WTC11 (cell line): ENCODE results near the gene CRTAP. TPM values are rescaled to one million over a fixed set of nuclear protein-coding genes. Genes with fewer than 3 reads are reported as not detected.

Experiments used
- ATAC-seq: fragments of 200-7000 bp; cut with Tn5 transposase; 2 replicates; pipeline ENCODE4 v1.10.0; 2021; ENCODE audit warnings: mild to moderate bottlenecking, moderate library complexity
- CTCF ChIA-PET: fragments of 300-600 bp; sonication (Branson Sonifier 250); formaldehyde crosslinking; loops from one replicate; lab custom pipeline; 2021; ENCODE audit warnings: antibody characterized with exemption; lab: Charles Lee
- POLR2A ChIA-PET: fragments of 350-600 bp; sonication (Branson Sonifier 250); formaldehyde crosslinking; loops from one replicate; lab custom pipeline; 2021; ENCODE audit warnings: antibody characterized with exemption; lab: Charles Lee
- DNase-seq: peaks from one replicate; pipeline ENCODE4 v3.0.0; 2021; ENCODE audit warnings: low spot score
- H3K27ac Mint-ChIP-seq: 2 replicates; pipeline ENCODE4 v1.8.0; 2021; ENCODE audit warnings: mixed read lengths
- H3K27me3 Mint-ChIP-seq: 2 replicates; pipeline ENCODE4 v1.8.0; 2021; ENCODE audit warnings: low read depth, mild to moderate bottlenecking, moderate library complexity, mixed read lengths
- H3K36me3 Mint-ChIP-seq: 2 replicates; pipeline ENCODE4 v1.8.0; 2021; ENCODE audit warnings: mixed read lengths
- H3K4me1 Mint-ChIP-seq: 2 replicates; pipeline ENCODE4 v1.8.0; 2022; ENCODE audit warnings: mixed read lengths
- H3K4me3 Mint-ChIP-seq: 2 replicates; pipeline ENCODE4 v1.8.0; 2021; ENCODE audit warnings: mild to moderate bottlenecking, moderate library complexity, mixed read lengths
- H3K9me3 Mint-ChIP-seq: 2 replicates; pipeline ENCODE4 v1.8.0; 2021; ENCODE audit warnings: mixed read lengths
- AFF4 ChIP-seq: sonication (generic); formaldehyde crosslinking; IDR thresholded peaks from 2 replicates; pipeline ENCODE4 v1.8.1; 2023; ENCODE audit warnings: mild to moderate bottlenecking, missing genetic modification reagents, borderline replicate concordance
- ETV6 ChIP-seq: sonication (generic); formaldehyde crosslinking; IDR thresholded peaks from 2 replicates; pipeline ENCODE4 v1.8.1; 2022; ENCODE audit warnings: mild to moderate bottlenecking, missing genetic modification reagents
- GABPB1 ChIP-seq: sonication (generic); formaldehyde crosslinking; IDR thresholded peaks from 2 replicates; pipeline ENCODE4 v1.8.1; 2023; ENCODE audit warnings: mild to moderate bottlenecking, missing genetic modification reagents
- GTF2I ChIP-seq: fragments of 250-450 bp; sonication (Bioruptor Pico); conservative IDR thresholded peaks from 2 replicates; pipeline ENCODE4 v1.4.0; 2021; ENCODE audit warnings: mild to moderate bottlenecking
- IRF2 ChIP-seq: sonication (generic); formaldehyde crosslinking; IDR thresholded peaks from 2 replicates; pipeline ENCODE4 v1.8.0; 2022; ENCODE audit warnings: low read depth, missing genetic modification reagents, borderline replicate concordance
- JAZF1 ChIP-seq: fragments of 250-450 bp; sonication (Bioruptor Pico); IDR thresholded peaks from 2 replicates; pipeline ENCODE4 v1.9.0; 2021; ENCODE audit warnings: moderate library complexity, mild to moderate bottlenecking, inconsistent platforms
- KAT7 ChIP-seq: sonication (generic); formaldehyde crosslinking; IDR thresholded peaks from 2 replicates; pipeline ENCODE4 v1.8.1; 2023; ENCODE audit warnings: missing genetic modification reagents, mild to moderate bottlenecking, borderline replicate concordance
- NFYB ChIP-seq: sonication (generic); formaldehyde crosslinking; conservative IDR thresholded peaks from 2 replicates; pipeline ENCODE4 v1.8.0; 2022; ENCODE audit warnings: low read depth, missing genetic modification reagents
- NR2C2 ChIP-seq: sonication (generic); formaldehyde crosslinking; IDR thresholded peaks from 2 replicates; pipeline ENCODE4 v1.8.0; 2022; ENCODE audit warnings: mild to moderate bottlenecking, missing genetic modification reagents
- PRRX2 ChIP-seq: fragments of 250-450 bp; sonication (Bioruptor Pico); IDR thresholded peaks from 2 replicates; pipeline ENCODE4 v1.8.0; 2021; ENCODE audit warnings: mild to moderate bottlenecking
- RELA ChIP-seq: sonication (generic); formaldehyde crosslinking; IDR thresholded peaks from 2 replicates; pipeline ENCODE4 v1.8.1; 2022; ENCODE audit warnings: missing genetic modification reagents, mild to moderate bottlenecking, borderline replicate concordance
- SOX15 ChIP-seq: fragments of 250-450 bp; sonication (Bioruptor Pico); IDR thresholded peaks from 2 replicates; pipeline ENCODE4 v1.9.0; 2021; ENCODE audit warnings: mild to moderate bottlenecking
- TCF7 ChIP-seq: sonication (generic); formaldehyde crosslinking; IDR thresholded peaks from 2 replicates; pipeline ENCODE4 v1.8.0; 2022; ENCODE audit warnings: mild to moderate bottlenecking, low read depth, missing genetic modification reagents, moderate library complexity
- ZBTB21 ChIP-seq: sonication (generic); formaldehyde crosslinking; IDR thresholded peaks from 2 replicates; pipeline ENCODE4 v1.8.1; 2023; ENCODE audit warnings: mild to moderate bottlenecking, missing genetic modification reagents, borderline replicate concordance
- ZNF232 ChIP-seq: sonication (generic); formaldehyde crosslinking; IDR thresholded peaks from 2 replicates; pipeline ENCODE4 v1.8.0; 2022; ENCODE audit warnings: mild to moderate bottlenecking, missing genetic modification reagents
- ZNF317 ChIP-seq: sonication (generic); formaldehyde crosslinking; IDR thresholded peaks from 2 replicates; pipeline ENCODE4 v1.8.1; 2023; ENCODE audit warnings: low read depth, mild to moderate bottlenecking, moderate library complexity, missing genetic modification reagents, borderline replicate concordance
- ZNF423 ChIP-seq: fragments of 250-450 bp; sonication (Bioruptor Pico); IDR thresholded peaks from 2 replicates; pipeline ENCODE4 v2.1.2; 2022; ENCODE audit warnings: mild to moderate bottlenecking, moderate library complexity
- total RNA-seq: library from RNA; stranded (reverse); gene quantifications from 3 replicates; pipeline ENCODE4 v1.2.3, GENCODE V29; 2021
- TF ChIP-seq, protein P1 (sequence below): sonication (generic); formaldehyde crosslinking; IDR thresholded peaks from 2 replicates; pipeline ENCODE4 v1.8.1; 2023; ENCODE audit warnings: mild to moderate bottlenecking, missing genetic modification reagents
- TF ChIP-seq, protein P2 (sequence below): sonication (generic); formaldehyde crosslinking; IDR thresholded peaks from 2 replicates; pipeline ENCODE4 v1.8.0; 2023; ENCODE audit warnings: missing genetic modification reagents
- TF ChIP-seq, protein P3 (sequence below): fragments of 250-450 bp; sonication (Bioruptor Pico); IDR thresholded peaks from 2 replicates; pipeline ENCODE4 v1.8.0; 2021; ENCODE audit warnings: mild to moderate bottlenecking
- TF ChIP-seq, protein P4 (sequence below): fragments of 250-450 bp; sonication (Bioruptor Pico); conservative IDR thresholded peaks from 2 replicates; pipeline ENCODE4 v1.9.0; 2021; ENCODE audit warnings: mild to moderate bottlenecking

CRTAP gene
- total RNA-seq, 1 experiment from 2014 or later, result 156 TPM

GRCh38 chr3:33119891-33120290, 6.1 kb downstream of the CRTAP start:
- Mint-ChIP-seq H3K4me3 (no peak overlapping the region), H3K9me3 (no peaks in the 10 kb centered on the region), H3K27ac (no peak overlapping the region), H3K27me3 (no peaks in the 10 kb centered on the region), H3K36me3 (peaks cover 32% of the 10 kb centered on the region), H3K4me1 (peaks cover 9% of the 10 kb centered on the region)
- POLR2A ChIA-PET, result no interaction called here
- TF ChIP-seq TCF7 (CRISPR knock-in tag) (no peak), SOX15 (CRISPR knock-in tag) (no peak), AFF4 (CRISPR knock-in tag) (no peak), RELA (CRISPR knock-in tag) (no peak)
- TF ChIP-seq, protein P1, sequence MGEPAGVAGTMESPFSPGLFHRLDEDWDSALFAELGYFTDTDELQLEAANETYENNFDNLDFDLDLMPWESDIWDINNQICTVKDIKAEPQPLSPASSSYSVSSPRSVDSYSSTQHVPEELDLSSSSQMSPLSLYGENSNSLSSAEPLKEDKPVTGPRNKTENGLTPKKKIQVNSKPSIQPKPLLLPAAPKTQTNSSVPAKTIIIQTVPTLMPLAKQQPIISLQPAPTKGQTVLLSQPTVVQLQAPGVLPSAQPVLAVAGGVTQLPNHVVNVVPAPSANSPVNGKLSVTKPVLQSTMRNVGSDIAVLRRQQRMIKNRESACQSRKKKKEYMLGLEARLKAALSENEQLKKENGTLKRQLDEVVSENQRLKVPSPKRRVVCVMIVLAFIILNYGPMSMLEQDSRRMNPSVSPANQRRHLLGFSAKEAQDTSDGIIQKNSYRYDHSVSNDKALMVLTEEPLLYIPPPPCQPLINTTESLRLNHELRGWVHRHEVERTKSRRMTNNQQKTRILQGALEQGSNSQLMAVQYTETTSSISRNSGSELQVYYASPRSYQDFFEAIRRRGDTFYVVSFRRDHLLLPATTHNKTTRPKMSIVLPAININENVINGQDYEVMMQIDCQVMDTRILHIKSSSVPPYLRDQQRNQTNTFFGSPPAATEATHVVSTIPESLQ (CRISPR knock-in tag), result no peak
- no peak for DNase-seq
- ATAC-seq, result no peak
- CTCF ChIA-PET, result no interaction called here

DNA sequence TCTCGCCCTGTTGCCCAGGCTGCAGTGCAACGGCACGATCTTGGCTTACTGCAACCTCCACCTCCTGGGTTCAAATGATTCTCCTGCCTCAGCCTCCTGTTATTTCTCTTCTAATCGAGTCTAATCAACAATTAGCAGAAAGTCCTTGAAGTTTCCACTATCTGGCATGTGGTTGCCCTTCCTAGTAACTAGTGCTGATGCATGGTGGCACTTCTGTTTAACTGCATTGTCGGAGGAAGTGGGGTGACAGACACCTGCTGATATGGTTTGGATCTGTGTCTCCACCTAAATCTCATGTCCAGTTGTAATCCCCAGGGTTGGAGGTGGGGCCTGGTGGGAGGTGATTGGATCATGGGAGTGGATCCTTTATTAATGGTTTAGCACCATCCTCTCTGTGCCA, 9.2 kb downstream of the CRTAP start:
- no peak overlapping the region for H3K4me3 Mint-ChIP-seq
- POLR2A ChIA-PET, result no interaction called here

More for the DNA sequence above, 9.2 kb downstream of the CRTAP start:
- CTCF ChIA-PET, result interaction anchor here (0.9 to 1.5 kb wide), 3 partner anchors 9 to 21 kb away, joined by 3 to 7 read pairs (median 5); no protein-coding TSS in a partner anchor
- ATAC-seq (no peak), DNase-seq (no peak)
- Mint-ChIP-seq H3K9me3 (no peaks in the 10 kb centered on the region), H3K27me3 (no peaks in the 10 kb centered on the region), H3K4me1 (no peaks in the 10 kb centered on the region), H3K36me3 (peaks cover 43% of the 10 kb centered on the region), H3K27ac (no peak overlapping the region)
- TF ChIP-seq, protein P2, sequence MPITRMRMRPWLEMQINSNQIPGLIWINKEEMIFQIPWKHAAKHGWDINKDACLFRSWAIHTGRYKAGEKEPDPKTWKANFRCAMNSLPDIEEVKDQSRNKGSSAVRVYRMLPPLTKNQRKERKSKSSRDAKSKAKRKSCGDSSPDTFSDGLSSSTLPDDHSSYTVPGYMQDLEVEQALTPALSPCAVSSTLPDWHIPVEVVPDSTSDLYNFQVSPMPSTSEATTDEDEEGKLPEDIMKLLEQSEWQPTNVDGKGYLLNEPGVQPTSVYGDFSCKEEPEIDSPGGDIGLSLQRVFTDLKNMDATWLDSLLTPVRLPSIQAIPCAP, result no peak
- TF ChIP-seq GTF2I (no peak), ZNF317 (CRISPR knock-in tag) (no peak), ETV6 (CRISPR knock-in tag) (no peak), JAZF1 (CRISPR knock-in tag) (no peak), PRRX2 (no peak), ZNF423 (CRISPR knock-in tag) (no peak), IRF2 (no peak), KAT7 (CRISPR knock-in tag) (no peak), NR2C2 (CRISPR knock-in tag) (no peak), NFYB (CRISPR knock-in tag) (no peak), SOX15 (CRISPR knock-in tag) (no peak), ZBTB21 (CRISPR knock-in tag) (no peak), ZNF232 (CRISPR knock-in tag) (no peak), GABPB1 (no peak)
- TF ChIP-seq, protein P3, sequence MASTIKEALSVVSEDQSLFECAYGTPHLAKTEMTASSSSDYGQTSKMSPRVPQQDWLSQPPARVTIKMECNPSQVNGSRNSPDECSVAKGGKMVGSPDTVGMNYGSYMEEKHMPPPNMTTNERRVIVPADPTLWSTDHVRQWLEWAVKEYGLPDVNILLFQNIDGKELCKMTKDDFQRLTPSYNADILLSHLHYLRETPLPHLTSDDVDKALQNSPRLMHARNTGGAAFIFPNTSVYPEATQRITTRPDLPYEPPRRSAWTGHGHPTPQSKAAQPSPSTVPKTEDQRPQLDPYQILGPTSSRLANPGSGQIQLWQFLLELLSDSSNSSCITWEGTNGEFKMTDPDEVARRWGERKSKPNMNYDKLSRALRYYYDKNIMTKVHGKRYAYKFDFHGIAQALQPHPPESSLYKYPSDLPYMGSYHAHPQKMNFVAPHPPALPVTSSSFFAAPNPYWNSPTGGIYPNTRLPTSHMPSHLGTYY (CRISPR knock-in tag), result no peak
- TF ChIP-seq, protein P4, sequence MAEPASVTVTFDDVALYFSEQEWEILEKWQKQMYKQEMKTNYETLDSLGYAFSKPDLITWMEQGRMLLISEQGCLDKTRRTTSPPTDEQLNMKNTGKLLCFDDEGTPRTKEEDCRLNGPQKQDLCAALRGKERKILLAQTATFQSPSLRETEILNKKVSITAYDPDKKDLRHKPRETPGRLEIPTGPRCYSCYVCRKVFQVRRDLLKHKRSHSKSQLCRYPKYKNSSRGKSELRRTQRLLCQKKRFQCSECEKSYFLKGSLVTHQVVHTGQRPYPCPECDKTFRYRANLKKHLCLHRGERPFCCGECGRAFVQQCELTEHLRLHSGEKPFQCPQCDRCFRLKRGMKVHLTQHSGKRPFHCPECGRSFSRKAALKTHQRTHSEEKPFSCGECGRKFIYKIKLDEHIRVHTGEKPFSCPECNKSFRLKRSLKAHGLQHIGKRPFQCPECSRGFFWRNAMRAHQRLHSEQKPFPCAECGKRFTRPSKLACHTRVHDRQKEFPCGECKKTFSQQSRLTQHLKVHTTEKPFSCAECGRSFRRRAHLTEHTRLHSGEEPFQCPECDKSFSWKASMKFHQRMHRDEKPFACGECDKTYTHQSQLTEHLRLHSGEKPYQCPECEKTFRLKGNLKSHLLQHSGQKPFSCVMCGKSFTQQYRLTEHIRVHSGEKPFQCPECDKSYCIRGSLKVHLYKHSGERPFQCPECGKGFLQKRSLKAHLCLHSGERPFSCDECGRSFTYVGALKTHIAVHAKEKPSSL (CRISPR knock-in tag), result no peak
